Cardiac fibroblast (primary cell): ENCODE data around the gene CORO2B.
A peak's percentile ranks its signal among the peaks of the same experiment; 100 is the strongest.
"Not testable (repeated sequence)": the region's sequence is repeated elsewhere in the genome, so short reads cannot be mapped to it uniquely, and the experiment has no call there.

Source experiments
- DNase-seq, 2 donors: peaks; one replicate each; pipeline versions ENCODE4 v3.0.0 to v3.0.0-alpha.2; 2010; ENCODE audit warnings: low read depth in 2 of 2
- H3K4me3 ChIP-seq, 2 donors: replicated peaks in 1 of 2; 1 replicate in 1 of 2; 2 replicates in 1 of 2; pipeline ENCODE4 v1.5.1; 2011; ENCODE audit warnings: low read depth in 2 of 2, low read length in 2 of 2, mild to moderate bottlenecking in 2 of 2, moderate library complexity in 1 of 2
- TF ChIP-seq, protein P1 (sequence below): IDR thresholded peaks from one replicate; pipeline ENCODE4 v1.5.1; 2011; ENCODE audit warnings: low read depth, mild to moderate bottlenecking, low read length, inconsistent platforms

CORO2B gene

GRCh38 chr15:68735610-68736009, 156.8 kb downstream of the CORO2B start:
- DNase-seq, result no peak
- TF ChIP-seq, protein P1, sequence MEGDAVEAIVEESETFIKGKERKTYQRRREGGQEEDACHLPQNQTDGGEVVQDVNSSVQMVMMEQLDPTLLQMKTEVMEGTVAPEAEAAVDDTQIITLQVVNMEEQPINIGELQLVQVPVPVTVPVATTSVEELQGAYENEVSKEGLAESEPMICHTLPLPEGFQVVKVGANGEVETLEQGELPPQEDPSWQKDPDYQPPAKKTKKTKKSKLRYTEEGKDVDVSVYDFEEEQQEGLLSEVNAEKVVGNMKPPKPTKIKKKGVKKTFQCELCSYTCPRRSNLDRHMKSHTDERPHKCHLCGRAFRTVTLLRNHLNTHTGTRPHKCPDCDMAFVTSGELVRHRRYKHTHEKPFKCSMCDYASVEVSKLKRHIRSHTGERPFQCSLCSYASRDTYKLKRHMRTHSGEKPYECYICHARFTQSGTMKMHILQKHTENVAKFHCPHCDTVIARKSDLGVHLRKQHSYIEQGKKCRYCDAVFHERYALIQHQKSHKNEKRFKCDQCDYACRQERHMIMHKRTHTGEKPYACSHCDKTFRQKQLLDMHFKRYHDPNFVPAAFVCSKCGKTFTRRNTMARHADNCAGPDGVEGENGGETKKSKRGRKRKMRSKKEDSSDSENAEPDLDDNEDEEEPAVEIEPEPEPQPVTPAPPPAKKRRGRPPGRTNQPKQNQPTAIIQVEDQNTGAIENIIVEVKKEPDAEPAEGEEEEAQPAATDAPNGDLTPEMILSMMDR, result no peak
- no peak overlapping the region for H3K4me3 ChIP-seq

GRCh38 chr15:68739390-68740080, 160.7 kb downstream of the CORO2B start:
- TF ChIP-seq, protein P1, result no peak
- no peak overlapping the region for H3K4me3 ChIP-seq
- DNase-seq, result peak; percentile 13 to 27

DNA sequence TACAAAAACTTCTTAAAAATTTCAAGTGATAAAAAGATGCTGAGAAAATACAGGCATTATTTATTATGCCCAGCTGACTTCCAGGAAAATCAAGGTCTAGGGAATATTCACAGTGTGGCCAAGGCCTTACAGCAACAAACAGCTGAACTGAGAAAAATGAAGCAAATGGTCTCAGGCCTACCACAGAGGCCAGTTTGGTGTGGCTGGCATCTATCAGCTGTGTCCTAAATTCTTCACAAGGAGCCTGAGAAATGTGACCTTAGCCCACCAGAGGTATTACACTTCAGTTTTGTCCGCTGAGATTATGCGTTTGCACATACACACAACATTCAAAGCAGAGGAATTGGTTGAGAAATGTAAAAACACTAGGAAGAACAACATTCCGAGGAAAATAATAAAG, 164.5 kb downstream of the CORO2B start:
- no peak for DNase-seq
- TF ChIP-seq, protein P1, result no peak
- no peak overlapping the region for H3K4me3 ChIP-seq

DNA sequence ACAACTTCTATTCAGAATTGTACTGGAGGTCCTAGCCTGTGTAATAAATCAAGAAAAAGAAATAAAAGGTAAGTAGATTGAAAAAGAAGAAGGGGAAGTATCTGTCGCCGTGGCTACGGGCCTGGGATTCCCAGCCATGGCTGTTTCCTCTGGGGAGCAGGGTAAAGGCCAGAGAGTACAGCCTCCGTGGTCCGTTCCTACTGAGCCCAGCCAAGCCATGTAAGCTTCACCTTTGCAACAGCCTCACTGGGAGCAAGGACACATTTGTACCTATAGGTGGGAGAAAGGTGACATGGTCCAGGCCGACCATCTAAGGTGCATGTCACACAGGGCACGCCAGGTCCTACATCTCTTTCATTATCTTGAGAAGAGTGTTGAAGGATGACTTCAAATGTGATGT, 170.6 kb downstream of the CORO2B start:
- DNase-seq, result no peak
- TF ChIP-seq, protein P1, result no peak
- H3K4me3 ChIP-seq, result no peak overlapping the region

- no peak overlapping the region for H3K4me3 ChIP-seq
- TF ChIP-seq, protein P1, result no peak
- DNase-seq, result peak in 1 of 2 donors; percentile 39
These were observed 171.0 kb downstream of the CORO2B start for GRCh38 chr15:68749793-68750192.

GRCh38 chr15:68751622-68752021, 172.8 kb downstream of the CORO2B start:
- H3K4me3 ChIP-seq, result no peak overlapping the region
- TF ChIP-seq, protein P1, result no peak
- DNase-seq, result no peak

DNA sequence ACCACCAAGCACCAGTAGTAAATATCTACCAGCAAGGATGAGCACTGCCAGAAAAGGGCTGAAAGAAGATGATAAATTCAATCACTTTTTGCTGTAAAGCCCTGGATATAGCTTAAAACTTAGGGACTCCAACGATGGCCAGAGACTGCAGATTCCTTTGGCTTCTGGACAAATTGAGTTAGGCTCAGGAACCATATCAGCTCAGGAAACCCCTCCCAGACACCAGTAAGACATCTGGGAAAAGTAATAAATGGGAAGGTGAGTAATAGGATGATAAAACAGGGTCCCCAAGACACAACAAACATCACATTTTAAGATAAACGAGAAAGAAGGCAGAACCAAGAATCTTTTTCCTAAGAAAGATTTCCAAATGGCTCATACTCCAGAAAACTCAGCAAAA, 176.9 kb downstream of the CORO2B start:
- TF ChIP-seq, protein P1, result no peak
- H3K4me3 ChIP-seq, result no peak overlapping the region
- no peak for DNase-seq

DNA sequence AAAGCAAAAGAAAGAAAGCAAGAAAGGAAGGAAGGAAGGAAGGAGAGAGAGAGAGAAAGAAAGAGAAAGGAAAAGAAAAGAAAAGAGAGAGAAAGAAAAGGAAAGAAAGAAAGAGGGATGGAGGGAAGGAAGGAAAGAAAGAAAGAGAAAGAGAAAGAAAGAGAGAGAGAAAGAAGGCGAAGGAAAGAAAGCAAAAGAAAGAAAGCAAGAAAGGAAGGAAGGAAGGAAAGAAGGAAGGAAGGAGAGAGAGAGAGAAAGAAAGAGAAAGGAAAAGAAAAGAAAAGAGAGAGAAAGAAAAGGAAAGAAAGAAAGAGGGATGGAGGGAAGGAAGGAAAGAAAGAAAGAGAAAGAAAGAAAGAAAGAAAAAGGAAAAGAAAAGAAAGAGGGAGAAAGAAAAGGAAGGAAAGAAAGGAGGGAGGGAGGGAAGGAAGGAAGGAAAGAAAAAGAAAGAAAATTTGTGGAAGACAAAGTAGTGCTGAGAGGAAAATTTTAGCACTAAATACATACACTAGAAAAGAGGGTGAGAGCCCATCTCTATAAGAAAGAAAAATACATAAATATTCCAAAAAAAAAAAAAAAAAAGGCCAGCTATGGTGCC, 181.3 kb downstream of the CORO2B start:
- not testable (repeated sequence) for DNase-seq, H3K4me3 ChIP-seq
